PC-9 (cell line): ENCODE results near the gene MTLN. TPM values are rescaled to one million over a fixed set of nuclear protein-coding genes. Genes with fewer than 3 reads are reported as not detected.
"Not testable (repeated sequence)": the region's sequence is repeated elsewhere in the genome, so short reads cannot be mapped to it uniquely, and the experiment has no call there.

Source experiments
- BruUV-seq: library from RNA; stranded (reverse); fragments of 400-500 nt; replicated peaks from 2 replicates; lab custom pipeline; 2021; lab: Mats Ljungman, UMichigan
- CTCF ChIA-PET: fragments of 300-600 bp; sonication (Branson Sonifier 250); formaldehyde crosslinking; loops from one replicate; lab custom pipeline; 2022; ENCODE audit warnings: antibody characterized with exemption; lab: Charles Lee
- POLR2A ChIA-PET: fragments of 300-600 bp; sonication (Branson Sonifier 250); formaldehyde crosslinking; loops from one replicate; lab custom pipeline; 2022; ENCODE audit warnings: antibody characterized with exemption; ENCODE audit not compliant: unreplicated experiment; lab: Charles Lee
- DNase-seq, 2 experiments: peaks; one replicate each; pipeline versions ENCODE4 v3.0.0 to v3.0.0-alpha.2; 2015 to 2022; ENCODE audit warnings: mixed read lengths in 1 of 2
- H2AFZ ChIP-seq: fragments of 200-600 bp; sonication (generic); 2 replicates; pipeline ENCODE4 v1.8.1; 2017; ENCODE audit warnings: antibody characterized with exemption
- H3F3A ChIP-seq: fragments of 200-600 bp; sonication (generic); 2 replicates; pipeline ENCODE4 v1.8.1; 2017; ENCODE audit warnings: antibody characterized with exemption, mild to moderate bottlenecking, low read depth; ENCODE audit not compliant: insufficient read depth
- H3K27ac ChIP-seq: fragments of 200-600 bp; sonication (generic); 2 replicates; pipeline ENCODE4 v1.6.1; 2016; ENCODE audit warnings: mixed run types
- H3K27me3 ChIP-seq: fragments of 200-600 bp; sonication (generic); 2 replicates; pipeline ENCODE4 v1.6.1; 2016; ENCODE audit warnings: low read depth, mixed run types; ENCODE audit not compliant: insufficient read depth
- H3K36me3 ChIP-seq: fragments of 200-600 bp; sonication (generic); 2 replicates; pipeline ENCODE4 v1.6.1; 2016; ENCODE audit warnings: low read depth, mixed run types
- H3K4me1 ChIP-seq: fragments of 200-600 bp; sonication (generic); replicated peaks from 2 replicates; pipeline ENCODE4 v1.6.1; 2016; ENCODE audit warnings: mixed run types; ENCODE audit not compliant: insufficient read depth
- H3K4me2 ChIP-seq: fragments of 200-600 bp; sonication (generic); 2 replicates; pipeline ENCODE4 v1.6.1; 2017; ENCODE audit warnings: mixed run types
- H3K4me3 ChIP-seq: fragments of 200-600 bp; sonication (generic); 2 replicates; pipeline ENCODE4 v1.6.1; 2016; ENCODE audit warnings: mixed run types
- H3K79me2 ChIP-seq: fragments of 200-600 bp; sonication (generic); 2 replicates; pipeline ENCODE4 v1.6.1; 2017; ENCODE audit warnings: low read depth, mixed run types
- H3K9me2 ChIP-seq: fragments of 200-600 bp; sonication (generic); 2 replicates; pipeline ENCODE4 v1.8.1; 2017; ENCODE audit warnings: mild to moderate bottlenecking; ENCODE audit not compliant: insufficient read depth
- H3K9me3 ChIP-seq: fragments of 200-600 bp; sonication (generic); 2 replicates; pipeline ENCODE4 v1.8.1; 2016; ENCODE audit warnings: low read depth; ENCODE audit not compliant: insufficient read depth
- H4K20me1 ChIP-seq: fragments of 200-600 bp; sonication (generic); 2 replicates; pipeline ENCODE4 v1.8.1; 2017; ENCODE audit not compliant: insufficient read depth
- EZH2 ChIP-seq: fragments of 200-600 bp; sonication (generic); IDR thresholded peaks from 2 replicates; pipeline ENCODE4 v1.8.0; 2017; ENCODE audit warnings: antibody characterized with exemption, low read depth
- intact Hi-C: fragments of 100-400 bp; cut with micrococcal nuclease; formaldehyde crosslinking; loops from one replicate; pipeline ENCODE4 v1.10.0; 2022; ENCODE audit not compliant: unreplicated experiment
- total RNA-seq: library from RNA; stranded (reverse); gene quantifications from 2 replicates; pipeline ENCODE4 v1.2.3, GENCODE V29; 2021
- TF ChIP-seq, protein P1 (sequence below): fragments of 200-600 bp; sonication (generic); conservative IDR thresholded peaks from 2 replicates; pipeline ENCODE4 v1.6.1; 2017; ENCODE audit warnings: mixed run types, antibody characterized with exemption, mild to moderate bottlenecking, moderate library complexity

The MTLN gene
- total RNA-seq, 1 experiment from 2014 or later: 36.4 TPM

DNA sequence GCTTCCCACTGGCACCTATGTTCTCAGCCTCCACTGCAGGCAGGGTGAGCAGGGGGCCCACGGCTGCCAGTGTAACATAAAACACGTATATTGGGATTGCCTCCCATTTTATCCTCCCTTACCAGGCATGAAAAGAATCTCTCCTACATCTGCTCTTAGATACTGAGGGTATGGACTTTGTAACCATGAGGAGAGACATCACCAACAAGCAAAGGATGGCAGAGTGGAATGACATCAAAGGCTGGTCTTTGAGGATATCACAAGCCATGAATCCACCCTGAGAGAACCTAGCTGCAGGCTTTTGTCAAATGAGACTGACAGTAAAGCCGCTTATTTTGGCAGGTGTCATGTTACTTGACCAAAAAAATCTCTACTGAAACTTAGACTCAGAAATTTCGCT lies 14.9 kb downstream of the MTLN start:
- Histone ChIP-seq H3F3A (no peaks in the 10 kb centered on the region), H2AFZ (no peak overlapping the region), H3K36me3 (no peaks in the 10 kb centered on the region), H3K27ac (no peak overlapping the region), H3K4me1 (no peaks in the 10 kb centered on the region), H3K79me2 (no peaks in the 10 kb centered on the region), H3K9me2 (no peaks in the 10 kb centered on the region), H3K9me3 (no peaks in the 10 kb centered on the region), H3K4me2 (no peak overlapping the region), H3K27me3 (no peaks in the 10 kb centered on the region), H3K4me3 (no peak overlapping the region), H4K20me1 (no peaks in the 10 kb centered on the region)
- intact Hi-C loops: no loop called here
- TF ChIP-seq EZH2: no peak
- TF ChIP-seq, protein P1, sequence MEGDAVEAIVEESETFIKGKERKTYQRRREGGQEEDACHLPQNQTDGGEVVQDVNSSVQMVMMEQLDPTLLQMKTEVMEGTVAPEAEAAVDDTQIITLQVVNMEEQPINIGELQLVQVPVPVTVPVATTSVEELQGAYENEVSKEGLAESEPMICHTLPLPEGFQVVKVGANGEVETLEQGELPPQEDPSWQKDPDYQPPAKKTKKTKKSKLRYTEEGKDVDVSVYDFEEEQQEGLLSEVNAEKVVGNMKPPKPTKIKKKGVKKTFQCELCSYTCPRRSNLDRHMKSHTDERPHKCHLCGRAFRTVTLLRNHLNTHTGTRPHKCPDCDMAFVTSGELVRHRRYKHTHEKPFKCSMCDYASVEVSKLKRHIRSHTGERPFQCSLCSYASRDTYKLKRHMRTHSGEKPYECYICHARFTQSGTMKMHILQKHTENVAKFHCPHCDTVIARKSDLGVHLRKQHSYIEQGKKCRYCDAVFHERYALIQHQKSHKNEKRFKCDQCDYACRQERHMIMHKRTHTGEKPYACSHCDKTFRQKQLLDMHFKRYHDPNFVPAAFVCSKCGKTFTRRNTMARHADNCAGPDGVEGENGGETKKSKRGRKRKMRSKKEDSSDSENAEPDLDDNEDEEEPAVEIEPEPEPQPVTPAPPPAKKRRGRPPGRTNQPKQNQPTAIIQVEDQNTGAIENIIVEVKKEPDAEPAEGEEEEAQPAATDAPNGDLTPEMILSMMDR: no peak
- ChIA-PET CTCF (no interaction called here), POLR2A (no interaction called here)
- no TSS peak for BruUV-seq
- DNase-seq: no peak

DNA sequence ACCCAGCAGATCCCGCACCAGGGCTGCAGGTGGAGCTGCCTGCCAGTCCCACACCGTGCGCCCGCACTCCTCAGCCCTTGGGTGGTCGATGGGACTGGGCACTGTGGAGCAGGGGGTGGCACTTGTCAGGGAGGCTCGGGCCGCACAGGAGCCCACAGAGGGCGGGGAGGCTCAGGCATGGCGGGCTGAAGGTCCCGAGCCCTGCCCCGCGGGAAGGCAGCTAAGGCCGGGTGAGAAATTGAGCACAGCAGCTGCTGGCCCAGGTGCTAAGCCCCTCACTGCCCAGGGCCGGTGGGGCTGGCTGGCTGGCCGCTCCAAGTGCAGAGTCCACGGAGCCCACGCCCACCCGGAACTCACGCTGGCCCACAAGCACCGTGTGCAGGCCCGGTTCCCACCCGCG lies 22.2 kb downstream of the MTLN start:
- H3K4me3 ChIP-seq, H3K79me2 ChIP-seq, BruUV-seq, H3K4me1 ChIP-seq, H2AFZ ChIP-seq, DNase-seq, POLR2A ChIA-PET, H3K27ac ChIP-seq, intact Hi-C loops, H3K36me3 ChIP-seq, H3K9me2 ChIP-seq, CTCF ChIA-PET, H3F3A ChIP-seq, H3K4me2 ChIP-seq, H4K20me1 ChIP-seq, H3K9me3 ChIP-seq, H3K27me3 ChIP-seq: not testable (repeated sequence)

DNA sequence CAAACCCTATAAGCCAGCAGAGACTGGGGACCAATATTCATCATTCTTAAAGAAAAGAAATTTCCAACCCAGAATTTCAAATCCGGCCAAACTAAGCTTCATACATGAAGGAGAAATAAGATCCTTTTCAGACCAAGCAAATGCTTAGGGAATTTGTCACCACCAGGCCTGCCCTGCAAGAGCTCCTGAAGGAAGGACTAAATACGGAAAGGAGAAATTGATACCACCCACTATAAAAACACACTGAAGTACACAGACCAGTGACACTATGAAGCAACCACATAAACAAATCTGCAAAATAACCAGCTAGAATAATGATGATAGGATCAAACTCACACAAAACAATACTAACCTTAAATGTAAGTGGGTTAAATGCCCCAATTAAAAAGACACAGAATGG lies 29.9 kb downstream of the MTLN start:
- intact Hi-C loops: no loop called here
- Histone ChIP-seq H2AFZ (no peak overlapping the region), H3K27ac (no peak overlapping the region), H3K4me2 (no peak overlapping the region), H3K36me3 (no peaks in the 10 kb centered on the region), H3K9me3 (peaks cover 14% of the 10 kb centered on the region), H3K9me2 (no peaks in the 10 kb centered on the region), H3K4me1 (no peaks in the 10 kb centered on the region), H3K27me3 (no peaks in the 10 kb centered on the region), H3K4me3 (no peak overlapping the region), H3K79me2 (no peaks in the 10 kb centered on the region), H3F3A (no peaks in the 10 kb centered on the region), H4K20me1 (no peaks in the 10 kb centered on the region)
- TF ChIP-seq, protein P1: no peak
- no peak for TF ChIP-seq EZH2
- BruUV-seq: no TSS peak
- DNase-seq: no peak
- ChIA-PET CTCF (no interaction called here), POLR2A (no interaction called here)

DNA sequence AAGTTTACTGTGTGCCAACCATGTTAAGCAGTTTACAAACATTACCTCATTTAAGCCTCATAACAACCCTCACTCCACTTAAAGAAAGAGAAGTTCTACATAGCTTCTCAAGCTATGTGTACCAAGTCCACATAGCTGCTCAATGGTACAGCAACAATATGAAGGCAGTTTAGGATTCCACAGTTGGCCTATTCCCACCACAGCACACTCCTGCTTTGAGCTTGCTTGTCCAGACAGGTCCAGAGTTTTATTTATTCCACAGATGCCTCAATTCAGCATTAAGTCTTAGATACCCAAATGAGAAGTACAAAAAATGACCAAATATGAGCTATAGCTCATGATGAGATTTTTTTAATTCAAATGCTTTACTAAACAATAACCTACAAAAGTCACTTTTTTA lies 32.3 kb downstream of the MTLN start:
- no peak for DNase-seq
- H3K36me3 ChIP-seq: no peaks in the 10 kb centered on the region
- intact Hi-C loops: no loop called here
- CTCF ChIA-PET: interaction anchor here (0.6 kb wide), 1 partner anchor 51 kb away, joined by 3 read pairs; no protein-coding TSS in a partner anchor
- H3K4me2 ChIP-seq: no peak overlapping the region
- POLR2A ChIA-PET: no interaction called here
- no peaks in the 10 kb centered on the region for H3K4me1 ChIP-seq
- H3K4me3 ChIP-seq: no peak overlapping the region
- H3K9me3 ChIP-seq: peaks cover 14% of the 10 kb centered on the region
- H3F3A ChIP-seq: no peaks in the 10 kb centered on the region
- H4K20me1 ChIP-seq: no peaks in the 10 kb centered on the region
- no peaks in the 10 kb centered on the region for H3K27me3 ChIP-seq
- no TSS peak for BruUV-seq
- no peak overlapping the region for H3K27ac ChIP-seq
- no peak overlapping the region for H2AFZ ChIP-seq
- TF ChIP-seq, protein P1: no peak
- TF ChIP-seq EZH2: no peak
- H3K9me2 ChIP-seq: no peaks in the 10 kb centered on the region
- H3K79me2 ChIP-seq: no peaks in the 10 kb centered on the region
